K562 (cell line): ENCODE measurements around the gene BNC2. TPM values are rescaled to one million over a fixed set of nuclear protein-coding genes. Genes with fewer than 3 reads are reported as not detected.

Source experiments
- ATAC-seq: fragments of 200-7000 bp; cut with Tn5 transposase; 3 replicates; pipeline ENCODE4 v1.9.1; 2020; ENCODE audit warnings: moderate library complexity
- BruUV-seq: library from RNA; stranded (reverse); fragments of 400-500 nt; replicated peaks from 2 replicates; lab custom pipeline; 2021; lab: Mats Ljungman, UMichigan
- CTCF ChIA-PET: fragments of 300-600 bp; formaldehyde crosslinking; extraction: SDS; loops from one replicate; lab custom pipeline; 2021; ENCODE audit warnings: low intra/inter-chr PET ratio; lab: Yijun Ruan, JAX
- POLR2A ChIA-PET: fragments of 300-600, 350-650 bp; sonication (Branson Sonifier 250); formaldehyde crosslinking; extraction: SDS; loops from one replicate; lab custom pipeline; 2021; ENCODE audit warnings: antibody characterized with exemption, inconsistent platforms; lab: Yijun Ruan, JAX
- DNase-seq, 4 experiments: peaks; one replicate each; pipeline versions ENCODE4 v3.0.0 to v3.0.0-alpha.2; 2011 to 2018; ENCODE audit warnings: low spot score in 3 of 4, mixed read lengths in 3 of 4; ENCODE audit errors: extremely low read depth in 1 of 4
- FAIRE-seq: peaks from 2 replicates; lab custom pipeline; 2011; peaks lifted over from hg19 to GRCh38; lab: Jason Lieb, UNC
- H2AFZ ChIP-seq: 2 replicates; pipeline ENCODE4 v1.6.0; 2011; ENCODE audit warnings: low read depth, low read length, control low read depth, inconsistent platforms
- H3K27ac ChIP-seq: fragments of 200-600 bp; 3 replicates; pipeline ENCODE4 v1.8.0; 2011; ENCODE audit warnings: low read depth, mild to moderate bottlenecking, control low read depth, inconsistent platforms, low read length, moderate library complexity, mixed read lengths; ENCODE audit errors: extremely low read depth
- H3K27me3 ChIP-seq, 2 experiments: fragments of 300-600 bp in 1 of 2; 2 replicates in 1 of 2; 3 replicates in 1 of 2; pipeline versions ENCODE4 v1.6.0 to v1.8.0; 2011; ENCODE audit warnings: inconsistent platforms in 2 of 2, low read length in 2 of 2, mild to moderate bottlenecking in 1 of 2, mixed read lengths in 1 of 2, moderate library complexity in 1 of 2; ENCODE audit not compliant: control insufficient read depth in 2 of 2, insufficient read depth in 2 of 2
- H3K36me3 ChIP-seq: fragments of 300-600 bp; 3 replicates; pipeline ENCODE4 v1.8.0; 2011; ENCODE audit warnings: mild to moderate bottlenecking, low read length, inconsistent platforms; ENCODE audit not compliant: control insufficient read depth, insufficient read depth
- H3K4me1 ChIP-seq, 2 experiments: fragments of 200-600 bp in 1 of 2; replicated peaks in 1 of 2; 2 replicates in 1 of 2; 3 replicates in 1 of 2; pipeline versions ENCODE4 v1.5.1 to v1.8.0; 2011; ENCODE audit warnings: inconsistent platforms in 2 of 2, low read length in 2 of 2, mild to moderate bottlenecking in 1 of 2, mixed read lengths in 1 of 2, moderate library complexity in 1 of 2; ENCODE audit not compliant: control insufficient read depth in 2 of 2, insufficient read depth in 2 of 2
- H3K4me2 ChIP-seq: 2 replicates; pipeline ENCODE4 v1.6.1; 2011; ENCODE audit warnings: low read length, control low read depth, inconsistent platforms, mixed read lengths; ENCODE audit not compliant: insufficient read depth
- H3K4me3 ChIP-seq: fragments of 200-600 bp; sonication (generic), shearing (Covaris generic); 2 replicates; pipeline ENCODE4 v1.5.1; 2016; ENCODE audit warnings: control low read depth, inconsistent platforms
- H3K79me2 ChIP-seq: fragments of 200-600 bp; 3 replicates; pipeline ENCODE4 v1.8.0; 2011; ENCODE audit warnings: low read length, inconsistent platforms; ENCODE audit not compliant: control insufficient read depth, insufficient read depth
- H3K9ac ChIP-seq, 2 experiments: 2 replicates each; pipeline versions ENCODE4 v1.6.0 to v1.6.1; 2011; ENCODE audit warnings: low read depth in 2 of 2, low read length in 2 of 2, control low read depth in 1 of 2, inconsistent platforms in 1 of 2, mild to moderate bottlenecking in 1 of 2, mixed read lengths in 1 of 2; ENCODE audit not compliant: insufficient read depth in 1 of 2
- H3K9me1 ChIP-seq: one replicate; pipeline ENCODE4 v1.6.0; 2011; ENCODE audit warnings: inconsistent platforms, mild to moderate bottlenecking, low read length, moderate library complexity; ENCODE audit not compliant: control insufficient read depth, insufficient read depth
- H3K9me3 ChIP-seq: replicated peaks from 2 replicates; pipeline ENCODE4 v1.5.1; 2011; ENCODE audit warnings: low read depth, low read length, inconsistent platforms; ENCODE audit not compliant: control insufficient read depth, insufficient read depth
- H4K20me1 ChIP-seq: replicated peaks from 2 replicates; pipeline ENCODE4 v1.6.1; 2011; ENCODE audit warnings: low read length, inconsistent platforms, mixed read lengths; ENCODE audit not compliant: control insufficient read depth, insufficient read depth
- ARID2 ChIP-seq: fragments of 450-650 bp; IDR thresholded peaks from 2 replicates; pipeline ENCODE4 v1.6.1; 2017; ENCODE audit warnings: antibody characterized with exemption, mild to moderate bottlenecking
- CBX3 ChIP-seq, 2 experiments: IDR thresholded peaks; 1 replicate in 1 of 2; 2 replicates in 1 of 2; pipeline ENCODE4 v1.6.1; 2012; ENCODE audit warnings: inconsistent platforms in 2 of 2, low read length in 2 of 2, borderline replicate concordance in 1 of 2, control low read depth in 1 of 2
- RBM15 ChIP-seq: fragments of 200-400 bp; formaldehyde crosslinking; IDR thresholded peaks from 2 replicates; pipeline ENCODE4 v1.6.1; 2018; ENCODE audit warnings: mild to moderate bottlenecking, low read length, moderate library complexity; ENCODE audit not compliant: insufficient read depth
- RNF2 ChIP-seq: sonication (generic); IDR thresholded peaks from 2 replicates; pipeline ENCODE4 v1.6.1; 2016
- RUNX1 ChIP-seq: sonication (generic); IDR thresholded peaks from 2 replicates; pipeline ENCODE4 v1.6.1; 2016; ENCODE audit warnings: antibody characterized with exemption, low read depth
- VEZF1 ChIP-seq: fragments of 200-800 bp; sonication (Bioruptor generic); IDR thresholded peaks from 2 replicates; pipeline ENCODE4 v1.6.1; 2017; ENCODE audit warnings: missing genetic modification characterization, missing compliant biosample characterization
- WGBS: fragments of 100-300 bp; shearing (Covaris generic); methylation state at CpG from one replicate; pipeline ENCODE4 v1.1.6; 2016; ENCODE audit warnings: low coverage, mixed read lengths; ENCODE audit not compliant: insufficient coverage; ENCODE audit errors: missing lambda C conversion rate; 5-methylcytosine and 5-hydroxymethylcytosine counted together
- in situ Hi-C: fragments of 300-500 bp; cut with MboI; formaldehyde crosslinking; loops from 4 replicates; pipeline ENCODE4 v1.15.0; 2018; ENCODE audit warnings: inconsistent platforms, mixed read lengths
- intact Hi-C: fragments of 100-400 bp; cut with micrococcal nuclease; formaldehyde crosslinking; loops from 2 replicates; pipeline ENCODE4 v1.14.2; 2022
- polyA plus RNA-seq, 8 experiments: library from polyadenylated mRNA; depleted of rRNA in 4 of 8; stranded (reverse) in 5 of 8; unstranded in 3 of 8; fragments of >200 nt; fragmentation: Nextera tagmentation in 2 of 8; fragmentation: Illumina TruSeq in 1 of 8; extraction: Ambion mirVana in 2 of 8; extraction: Trizol in 1 of 8; gene quantifications; 2 replicates each; pipeline versions ENCODE4 v1.2.1 to v1.2.3, GENCODE V29; 2011 to 2014; ENCODE audit warnings: inconsistent platforms in 1 of 8, missing spikeins in 1 of 8
- total RNA-seq, 7 experiments: library from RNA; depleted of rRNA in 6 of 7; stranded (reverse); fragments of >200 nt in 6 of 7; fragmentation: Illumina TruSeq in 2 of 7; extraction: Trizol in 2 of 7; gene quantifications; 2 replicates each; pipeline versions ENCODE4 v1.2.1 to v1.2.3, GENCODE V29; 2011 to 2021; ENCODE audit warnings: low replicate concordance in 1 of 7
- TF ChIP-seq, protein P1 (sequence below): fragments of 250-450 bp; sonication (Bioruptor Pico); IDR thresholded peaks from 2 replicates; pipeline ENCODE4 v1.5.0; 2020; ENCODE audit warnings: mild to moderate bottlenecking
- TF ChIP-seq, protein P2 (sequence below): fragments of 250-450 bp; sonication (Bioruptor Pico); IDR thresholded peaks from 2 replicates; pipeline ENCODE4 v1.8.0; 2022; ENCODE audit warnings: moderate library complexity, mild to moderate bottlenecking, inconsistent platforms
- TF ChIP-seq, protein P3 (sequence below), 2 experiments: fragments of 450-650 bp; conservative IDR thresholded peaks; 2 replicates each; pipeline ENCODE4 v1.6.1; 2017; ENCODE audit warnings: mild to moderate bottlenecking in 2 of 2, moderate library complexity in 2 of 2

Gene BNC2
- total and polyA plus RNA-seq, 9 of the 15 experiments (the other 6 are each of a cell fraction or from before 2014, with no cell fraction given) = not detected

GRCh38 chr9:16768816-16769215 is 101.7 kb downstream of the BNC2 start:
- no peak for ATAC-seq

DNA sequence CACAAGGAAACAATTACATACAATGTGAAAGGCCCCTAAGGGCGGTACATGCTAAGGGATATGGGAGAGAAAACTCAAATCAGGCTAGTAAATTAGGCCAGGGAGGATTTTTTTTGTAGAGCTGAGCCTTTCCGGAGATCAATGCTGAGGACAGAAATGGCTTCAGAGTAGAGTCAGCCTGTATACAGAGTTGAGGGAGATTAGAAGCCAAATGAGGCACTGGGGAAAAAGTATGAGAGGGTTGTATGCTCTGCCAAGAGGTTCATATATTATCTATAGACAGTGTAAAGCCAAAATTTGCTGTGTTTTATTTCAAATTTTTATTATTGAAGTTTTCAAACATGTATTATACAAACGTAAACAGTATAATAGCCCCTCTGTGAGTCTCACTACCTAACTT is 103.1 kb downstream of the BNC2 start:
- H3K9ac ChIP-seq = no peak overlapping the region
- H3K4me3 ChIP-seq = no peak overlapping the region
- no peaks in the 10 kb centered on the region for H3K27me3 ChIP-seq
- no peaks in the 10 kb centered on the region for H4K20me1 ChIP-seq
- intact Hi-C loops (no loop called here), in situ Hi-C loops (no loop called here)
- ChIA-PET POLR2A (no interaction called here), CTCF (no interaction called here)
- no peaks in the 10 kb centered on the region for H3K36me3 ChIP-seq
- H3K9me1 ChIP-seq = no peaks in the 10 kb centered on the region
- BruUV-seq = no TSS peak
- DNase-seq = no peak
- no peak overlapping the region for H2AFZ ChIP-seq
- ATAC-seq = no peak
- no peak overlapping the region for H3K27ac ChIP-seq
- no peak for FAIRE-seq
- whole genome bisulfite sequencing = 0% methylated on average over 3 of the region's 3 CpGs
- H3K4me1 ChIP-seq = no peaks in the 10 kb centered on the region
- H3K4me2 ChIP-seq = no peak overlapping the region
- no peaks in the 10 kb centered on the region for H3K79me2 ChIP-seq
- no peaks in the 10 kb centered on the region for H3K9me3 ChIP-seq
- TF ChIP-seq ARID2 = no peak
- TF ChIP-seq VEZF1 = no peak
- no peak for TF ChIP-seq CBX3 (IDR thresholded peaks at IDR 0.05; ENCODE audit: borderline replicate concordance in 1 of 2, low read length in 2 of 2)
- TF ChIP-seq, protein P1, sequence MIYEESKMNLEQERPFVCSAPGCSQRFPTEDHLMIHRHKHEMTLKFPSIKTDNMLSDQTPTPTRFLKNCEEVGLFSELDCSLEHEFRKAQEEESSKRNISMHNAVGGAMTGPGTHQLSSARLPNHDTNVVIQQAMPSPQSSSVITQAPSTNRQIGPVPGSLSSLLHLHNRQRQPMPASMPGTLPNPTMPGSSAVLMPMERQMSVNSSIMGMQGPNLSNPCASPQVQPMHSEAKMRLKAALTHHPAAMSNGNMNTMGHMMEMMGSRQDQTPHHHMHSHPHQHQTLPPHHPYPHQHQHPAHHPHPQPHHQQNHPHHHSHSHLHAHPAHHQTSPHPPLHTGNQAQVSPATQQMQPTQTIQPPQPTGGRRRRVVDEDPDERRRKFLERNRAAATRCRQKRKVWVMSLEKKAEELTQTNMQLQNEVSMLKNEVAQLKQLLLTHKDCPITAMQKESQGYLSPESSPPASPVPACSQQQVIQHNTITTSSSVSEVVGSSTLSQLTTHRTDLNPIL (CRISPR knock-in tag) = no peak
- TF ChIP-seq RBM15 = no peak
- TF ChIP-seq RUNX1 = no peak
- TF ChIP-seq, protein P2, sequence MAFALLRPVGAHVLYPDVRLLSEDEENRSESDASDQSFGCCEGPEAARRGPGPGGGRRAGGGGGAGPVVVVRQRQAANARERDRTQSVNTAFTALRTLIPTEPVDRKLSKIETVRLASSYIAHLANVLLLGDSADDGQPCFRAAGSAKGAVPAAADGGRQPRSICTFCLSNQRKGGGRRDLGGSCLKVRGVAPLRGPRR (CRISPR knock-in tag) = no peak

More at GRCh38 chr9:16768816-16769215, 101.7 kb downstream of the BNC2 start:
- no peak overlapping the region for H3K27ac ChIP-seq
- no peaks in the 10 kb centered on the region for H3K4me1 ChIP-seq
- in situ Hi-C loops = no loop called here
- H3K27me3 ChIP-seq = no peaks in the 10 kb centered on the region
- H2AFZ ChIP-seq = no peak overlapping the region
- no peaks in the 10 kb centered on the region for H3K36me3 ChIP-seq
- TF ChIP-seq RNF2 = no peak
- TF ChIP-seq, protein P3, sequence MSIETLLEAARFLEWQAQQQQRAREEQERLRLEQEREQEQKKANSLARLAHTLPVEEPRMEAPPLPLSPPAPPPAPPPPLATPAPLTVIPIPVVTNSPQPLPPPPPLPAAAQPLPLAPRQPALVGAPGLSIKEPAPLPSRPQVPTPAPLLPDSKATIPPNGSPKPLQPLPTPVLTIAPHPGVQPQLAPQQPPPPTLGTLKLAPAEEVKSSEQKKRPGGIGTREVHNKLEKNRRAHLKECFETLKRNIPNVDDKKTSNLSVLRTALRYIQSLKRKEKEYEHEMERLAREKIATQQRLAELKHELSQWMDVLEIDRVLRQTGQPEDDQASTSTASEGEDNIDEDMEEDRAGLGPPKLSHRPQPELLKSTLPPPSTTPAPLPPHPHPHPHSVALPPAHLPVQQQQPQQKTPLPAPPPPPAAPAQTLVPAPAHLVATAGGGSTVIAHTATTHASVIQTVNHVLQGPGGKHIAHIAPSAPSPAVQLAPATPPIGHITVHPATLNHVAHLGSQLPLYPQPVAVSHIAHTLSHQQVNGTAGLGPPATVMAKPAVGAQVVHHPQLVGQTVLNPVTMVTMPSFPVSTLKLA (conservative IDR thresholded peaks at IDR 0.05) = no peak
- TF ChIP-seq, all 486 proteins: peak for 0
- 0% methylated on average over 6 of the region's 6 CpGs for WGBS
- Histone ChIP-seq H4K20me1 (no peaks in the 10 kb centered on the region), H3K79me2 (no peaks in the 10 kb centered on the region), H3K9ac (no peak overlapping the region), H3K4me2 (no peak overlapping the region), H3K9me3 (no peaks in the 10 kb centered on the region), H3K4me3 (no peak overlapping the region), H3K9me1 (no peaks in the 10 kb centered on the region)
- CTCF ChIA-PET = no interaction called here
- intact Hi-C loops = no loop called here
- DNase-seq = no peak
- FAIRE-seq = no peak
- BruUV-seq = no TSS peak
- POLR2A ChIA-PET = interaction anchor here (0.7 kb wide), 1 partner anchor 648 kb away, joined by 3 read pairs; no protein-coding TSS in a partner anchor
